ENCODE measurements around the gene LARGE1. TPM values are rescaled to one million over a fixed set of nuclear protein-coding genes. Genes with fewer than 3 reads are reported as not detected.

Gene LARGE1
- total RNA-seq, 1 donor from 2014 or later: 81.2 TPM

DNA sequence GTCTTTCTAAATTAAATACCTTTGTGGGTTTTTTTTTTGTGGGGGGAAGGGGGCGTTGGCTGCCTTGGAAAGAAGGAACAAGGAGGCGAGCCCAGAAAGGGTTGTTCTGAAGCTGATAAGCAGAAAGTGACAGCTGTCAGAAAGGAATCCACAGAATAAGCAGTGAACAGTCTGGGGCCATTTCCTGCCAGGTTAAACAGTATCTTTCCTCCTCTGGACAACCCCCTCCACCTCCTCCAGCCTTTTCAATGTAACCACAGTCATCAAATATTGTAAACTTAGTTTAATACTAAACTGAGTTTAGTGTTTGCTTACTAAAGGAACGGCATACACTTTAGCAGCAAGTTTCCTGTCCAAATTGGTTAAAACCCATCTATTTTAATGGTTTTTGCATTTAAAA is 590.9 kb downstream of the LARGE1 start:
- H3K27me3 Mint-ChIP-seq (ENCODE audit: unreplicated experiment): peaks cover 2% of the 10 kb centered on the region
- peaks cover 8% of the 10 kb centered on the region for H3K4me1 Mint-ChIP-seq (ENCODE audit: low read depth, unreplicated experiment)
- H3K4me3 Mint-ChIP-seq (ENCODE audit: unreplicated experiment): no peak overlapping the region
- H3K9me3 Mint-ChIP-seq (ENCODE audit: unreplicated experiment): no peaks in the 10 kb centered on the region
- H3K36me3 Mint-ChIP-seq (ENCODE audit: unreplicated experiment): no peaks in the 10 kb centered on the region
- DNase-seq: no peak
- no peak overlapping the region for H3K27ac Mint-ChIP-seq (ENCODE audit: unreplicated experiment)
- TF ChIP-seq, protein P1, sequence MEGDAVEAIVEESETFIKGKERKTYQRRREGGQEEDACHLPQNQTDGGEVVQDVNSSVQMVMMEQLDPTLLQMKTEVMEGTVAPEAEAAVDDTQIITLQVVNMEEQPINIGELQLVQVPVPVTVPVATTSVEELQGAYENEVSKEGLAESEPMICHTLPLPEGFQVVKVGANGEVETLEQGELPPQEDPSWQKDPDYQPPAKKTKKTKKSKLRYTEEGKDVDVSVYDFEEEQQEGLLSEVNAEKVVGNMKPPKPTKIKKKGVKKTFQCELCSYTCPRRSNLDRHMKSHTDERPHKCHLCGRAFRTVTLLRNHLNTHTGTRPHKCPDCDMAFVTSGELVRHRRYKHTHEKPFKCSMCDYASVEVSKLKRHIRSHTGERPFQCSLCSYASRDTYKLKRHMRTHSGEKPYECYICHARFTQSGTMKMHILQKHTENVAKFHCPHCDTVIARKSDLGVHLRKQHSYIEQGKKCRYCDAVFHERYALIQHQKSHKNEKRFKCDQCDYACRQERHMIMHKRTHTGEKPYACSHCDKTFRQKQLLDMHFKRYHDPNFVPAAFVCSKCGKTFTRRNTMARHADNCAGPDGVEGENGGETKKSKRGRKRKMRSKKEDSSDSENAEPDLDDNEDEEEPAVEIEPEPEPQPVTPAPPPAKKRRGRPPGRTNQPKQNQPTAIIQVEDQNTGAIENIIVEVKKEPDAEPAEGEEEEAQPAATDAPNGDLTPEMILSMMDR (IDR thresholded peaks at IDR 0.05; ENCODE audit: partially characterized antibody, unreplicated experiment): no peak

- no peak for DNase-seq
- H3K27ac Mint-ChIP-seq (ENCODE audit: unreplicated experiment): no peak overlapping the region
Measured at GRCh38 chr22:33328789-33329296, 591.4 kb downstream of the LARGE1 start.

DNA sequence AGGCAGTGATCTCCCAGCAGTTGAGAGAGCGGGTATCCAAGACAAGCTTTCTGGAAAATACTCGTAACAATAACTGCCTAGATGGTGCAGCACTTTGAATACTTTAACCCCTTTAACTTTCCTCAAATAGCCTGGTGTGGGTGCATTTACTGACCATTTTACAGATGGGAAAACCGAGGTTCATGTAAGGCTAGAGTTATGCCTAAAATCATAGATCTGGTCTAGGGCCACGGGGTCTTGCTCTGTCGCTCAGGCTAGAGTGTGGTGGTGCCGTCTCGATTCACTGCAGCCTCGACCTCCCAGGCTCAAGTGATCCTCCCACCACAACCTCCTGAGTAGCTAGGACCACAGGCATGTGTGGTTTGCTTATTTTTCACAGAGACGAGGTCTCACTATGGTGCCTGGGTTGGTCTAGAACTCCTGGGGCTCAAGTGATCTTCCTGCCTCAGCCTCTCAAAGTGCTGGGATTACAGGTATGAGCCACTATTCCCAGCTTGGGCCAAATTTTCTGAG is 592.9 kb downstream of the LARGE1 start:
- peaks cover 11% of the 10 kb centered on the region for H3K4me1 Mint-ChIP-seq (ENCODE audit: low read depth, unreplicated experiment)
- DNase-seq: no peak
- H3K36me3 Mint-ChIP-seq (ENCODE audit: unreplicated experiment): no peaks in the 10 kb centered on the region
- H3K4me3 Mint-ChIP-seq (ENCODE audit: unreplicated experiment): no peak overlapping the region
- TF ChIP-seq, protein P1 (IDR thresholded peaks at IDR 0.05; ENCODE audit: partially characterized antibody, unreplicated experiment): no peak
- no peak overlapping the region for H3K27ac Mint-ChIP-seq (ENCODE audit: unreplicated experiment)
- H3K27me3 Mint-ChIP-seq (ENCODE audit: unreplicated experiment): peaks cover 2% of the 10 kb centered on the region
- no peaks in the 10 kb centered on the region for H3K9me3 Mint-ChIP-seq (ENCODE audit: unreplicated experiment)

More at GRCh38 chr22:33328789-33329296, 591.4 kb downstream of the LARGE1 start:
- no peak overlapping the region for H3K4me3 Mint-ChIP-seq (ENCODE audit: unreplicated experiment)
- TF ChIP-seq, protein P1 (IDR thresholded peaks at IDR 0.05; ENCODE audit: partially characterized antibody, unreplicated experiment): no peak
- H3K4me1 Mint-ChIP-seq (ENCODE audit: low read depth, unreplicated experiment): peaks cover 11% of the 10 kb centered on the region
- peaks cover 2% of the 10 kb centered on the region for H3K27me3 Mint-ChIP-seq (ENCODE audit: unreplicated experiment)
- no peaks in the 10 kb centered on the region for H3K9me3 Mint-ChIP-seq (ENCODE audit: unreplicated experiment)
- no peaks in the 10 kb centered on the region for H3K36me3 Mint-ChIP-seq (ENCODE audit: unreplicated experiment)

- TF ChIP-seq, protein P1 (IDR thresholded peaks at IDR 0.05; ENCODE audit: partially characterized antibody, unreplicated experiment): no peak
- no peak for DNase-seq
- no peak overlapping the region for H3K4me3 Mint-ChIP-seq (ENCODE audit: unreplicated experiment)
- H3K27ac Mint-ChIP-seq (ENCODE audit: unreplicated experiment): no peak overlapping the region
- no peaks in the 10 kb centered on the region for H3K36me3 Mint-ChIP-seq (ENCODE audit: unreplicated experiment)
- H3K27me3 Mint-ChIP-seq (ENCODE audit: unreplicated experiment): peaks cover under 1% of the 10 kb centered on the region
- H3K9me3 Mint-ChIP-seq (ENCODE audit: unreplicated experiment): no peaks in the 10 kb centered on the region
- H3K4me1 Mint-ChIP-seq (ENCODE audit: low read depth, unreplicated experiment): peaks cover 11% of the 10 kb centered on the region
Measured at GRCh38 chr22:33326540-33327295, 593.6 kb downstream of the LARGE1 start.

Data from glutamatergic neuron (in vitro differentiated cells).